ENCODE measurements around the gene RAB19.
"Not testable (repeated sequence)": the region's sequence is repeated elsewhere in the genome, so short reads cannot be mapped to it uniquely, and the experiment has no call there.

The RAB19 gene

GRCh38 chr7:140441519-140441918 lies 37.7 kb downstream of the RAB19 start:
- DNase-seq (ENCODE audit: low read depth, low spot score) = no peak
- H3K4me3 ChIP-seq (ENCODE audit: low read length) = no peak overlapping the region

GRCh38 chr7:140446467-140446866 lies 42.6 kb downstream of the RAB19 start:
- H3K4me3 ChIP-seq (ENCODE audit: low read length) = no peak overlapping the region
- DNase-seq (ENCODE audit: low read depth, low spot score) = no peak

GRCh38 chr7:140447841-140448240 lies 44.0 kb downstream of the RAB19 start:
- DNase-seq (ENCODE audit: low read depth, low spot score) = no peak

GRCh38 chr7:140448781-140449480 lies 45.1 kb downstream of the RAB19 start:
- H3K4me3 ChIP-seq (ENCODE audit: low read length) = no peak overlapping the region
- no peak for DNase-seq (ENCODE audit: low read depth, low spot score)

More at GRCh38 chr7:140447841-140448240, 44.0 kb downstream of the RAB19 start:
- no peak overlapping the region for H3K4me3 ChIP-seq (ENCODE audit: low read length)

- H3K4me3 ChIP-seq (ENCODE audit: low read length) = no peak overlapping the region
- DNase-seq (ENCODE audit: low read depth, low spot score) = no peak
Observed at GRCh38 chr7:140451716-140452115, 47.9 kb downstream of the RAB19 start.

GRCh38 chr7:140453273-140453672 lies 49.4 kb downstream of the RAB19 start:
- H3K4me3 ChIP-seq (ENCODE audit: low read length) = no peak overlapping the region
- DNase-seq (ENCODE audit: low read depth, low spot score) = no peak

GRCh38 chr7:140453785-140454656 lies 50.2 kb downstream of the RAB19 start:
- peak; percentile 7 for DNase-seq (ENCODE audit: low read depth, low spot score)
- H3K4me3 ChIP-seq (ENCODE audit: low read length) = not testable (repeated sequence)

- no peak for DNase-seq (ENCODE audit: low read depth, low spot score)
- no peak overlapping the region for H3K4me3 ChIP-seq (ENCODE audit: low read length)
Observed at GRCh38 chr7:140454657-140455015, 50.8 kb downstream of the RAB19 start.

- DNase-seq (ENCODE audit: low read depth, low spot score) = no peak
- no peak overlapping the region for H3K4me3 ChIP-seq (ENCODE audit: low read length)
Observed at GRCh38 chr7:140455743-140456142, 51.9 kb downstream of the RAB19 start.

GRCh38 chr7:140456551-140457051 lies 52.7 kb downstream of the RAB19 start:
- DNase-seq (ENCODE audit: low read depth, low spot score) = no peak
- no peak overlapping the region for H3K4me3 ChIP-seq (ENCODE audit: low read length)

- H3K4me3 ChIP-seq (ENCODE audit: low read length) = no peak overlapping the region
- DNase-seq (ENCODE audit: low read depth, low spot score) = no peak
Observed at GRCh38 chr7:140458201-140458600, 54.3 kb downstream of the RAB19 start.

- H3K4me3 ChIP-seq (ENCODE audit: low read length) = no peak overlapping the region
- no peak for DNase-seq (ENCODE audit: low read depth, low spot score)
Observed at GRCh38 chr7:140458916-140459315, 55.1 kb downstream of the RAB19 start.

GRCh38 chr7:140463111-140463510 lies 59.3 kb downstream of the RAB19 start:
- no peak for DNase-seq (ENCODE audit: low read depth, low spot score)
- H3K4me3 ChIP-seq (ENCODE audit: low read length) = no peak overlapping the region

GRCh38 chr7:140475747-140476333 lies 72.0 kb downstream of the RAB19 start:
- DNase-seq (ENCODE audit: low read depth, low spot score) = peak; percentile 41
- no peak overlapping the region for H3K4me3 ChIP-seq (ENCODE audit: low read length)

- no peak for DNase-seq (ENCODE audit: low read depth, low spot score)
- H3K4me3 ChIP-seq (ENCODE audit: low read length) = no peak overlapping the region
Observed at GRCh38 chr7:140476698-140477261, 72.9 kb downstream of the RAB19 start.
